WERI-Rb-1 (cell line): ENCODE data around the gene TSPAN18.

Experiments used
- DNase-seq: peaks from one replicate; pipeline ENCODE4 v3.0.0-alpha.2; 2020
- H3K27ac ChIP-seq: fragments of 250-450 bp; sonication (Bioruptor Pico); 2 replicates; pipeline ENCODE4 v1.5.1; 2020; ENCODE audit warnings: mild to moderate bottlenecking, moderate library complexity
- H3K27me3 ChIP-seq: fragments of 250-450 bp; sonication (Bioruptor Pico); 2 replicates; pipeline ENCODE4 v1.5.1; 2021; ENCODE audit warnings: mild to moderate bottlenecking, low read depth, moderate library complexity; ENCODE audit not compliant: insufficient read depth, severe bottlenecking
- H3K36me3 ChIP-seq: fragments of 250-450 bp; sonication (Bioruptor Pico); 2 replicates; pipeline ENCODE4 v1.5.1; 2020; ENCODE audit warnings: mild to moderate bottlenecking, moderate library complexity
- H3K4me3 ChIP-seq: 2 replicates; pipeline ENCODE4 v1.5.1; 2011; ENCODE audit warnings: low read depth, mild to moderate bottlenecking, control low read depth, low read length
- H3K9me3 ChIP-seq: fragments of 250-450 bp; sonication (Bioruptor Pico); 2 replicates; pipeline ENCODE4 v1.5.1; 2021; ENCODE audit warnings: mild to moderate bottlenecking, moderate library complexity; ENCODE audit not compliant: severe bottlenecking
- TF ChIP-seq, protein P1 (sequence below): IDR thresholded peaks from 2 replicates; pipeline ENCODE4 v1.5.1; 2011; ENCODE audit warnings: low read depth, mild to moderate bottlenecking, control low read depth, inconsistent platforms, low read length

The TSPAN18 gene

DNA sequence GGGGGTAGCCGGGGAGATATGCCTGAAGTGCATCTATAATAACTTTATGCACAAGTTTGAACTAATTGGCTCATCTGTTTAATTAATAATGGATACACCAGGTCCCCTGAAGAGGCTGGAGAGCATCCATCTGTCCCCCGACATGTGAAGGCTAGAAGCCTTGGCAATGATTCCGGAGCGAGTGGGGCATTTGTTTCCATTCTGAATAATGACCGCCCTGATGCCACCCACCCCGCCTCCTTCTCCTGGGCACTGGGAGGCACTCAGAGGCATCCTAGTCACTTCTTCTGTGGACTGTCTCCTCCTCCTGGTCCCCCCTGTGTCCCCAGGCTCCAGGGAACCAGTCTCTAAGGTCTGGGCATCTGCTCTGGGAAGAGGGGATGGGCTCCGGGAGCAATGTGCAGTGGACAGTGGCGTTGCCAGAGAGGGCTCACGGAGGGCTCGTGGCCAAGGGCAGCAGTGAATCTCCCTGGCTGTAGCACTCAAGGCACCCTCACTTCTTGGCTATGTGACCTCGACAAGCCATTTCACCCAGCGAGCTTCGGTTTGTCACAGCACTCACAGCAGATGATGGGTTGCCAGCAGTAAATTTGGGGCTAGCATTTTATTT is 64.7 kb downstream of the TSPAN18 start:
- Histone ChIP-seq H3K27ac (no peak overlapping the region), H3K36me3 (no peaks in the 10 kb centered on the region), H3K4me3 (no peak overlapping the region), H3K27me3 (no peaks in the 10 kb centered on the region), H3K9me3 (no peaks in the 10 kb centered on the region)
- no peak for DNase-seq
- TF ChIP-seq, protein P1, sequence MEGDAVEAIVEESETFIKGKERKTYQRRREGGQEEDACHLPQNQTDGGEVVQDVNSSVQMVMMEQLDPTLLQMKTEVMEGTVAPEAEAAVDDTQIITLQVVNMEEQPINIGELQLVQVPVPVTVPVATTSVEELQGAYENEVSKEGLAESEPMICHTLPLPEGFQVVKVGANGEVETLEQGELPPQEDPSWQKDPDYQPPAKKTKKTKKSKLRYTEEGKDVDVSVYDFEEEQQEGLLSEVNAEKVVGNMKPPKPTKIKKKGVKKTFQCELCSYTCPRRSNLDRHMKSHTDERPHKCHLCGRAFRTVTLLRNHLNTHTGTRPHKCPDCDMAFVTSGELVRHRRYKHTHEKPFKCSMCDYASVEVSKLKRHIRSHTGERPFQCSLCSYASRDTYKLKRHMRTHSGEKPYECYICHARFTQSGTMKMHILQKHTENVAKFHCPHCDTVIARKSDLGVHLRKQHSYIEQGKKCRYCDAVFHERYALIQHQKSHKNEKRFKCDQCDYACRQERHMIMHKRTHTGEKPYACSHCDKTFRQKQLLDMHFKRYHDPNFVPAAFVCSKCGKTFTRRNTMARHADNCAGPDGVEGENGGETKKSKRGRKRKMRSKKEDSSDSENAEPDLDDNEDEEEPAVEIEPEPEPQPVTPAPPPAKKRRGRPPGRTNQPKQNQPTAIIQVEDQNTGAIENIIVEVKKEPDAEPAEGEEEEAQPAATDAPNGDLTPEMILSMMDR: no peak

DNA sequence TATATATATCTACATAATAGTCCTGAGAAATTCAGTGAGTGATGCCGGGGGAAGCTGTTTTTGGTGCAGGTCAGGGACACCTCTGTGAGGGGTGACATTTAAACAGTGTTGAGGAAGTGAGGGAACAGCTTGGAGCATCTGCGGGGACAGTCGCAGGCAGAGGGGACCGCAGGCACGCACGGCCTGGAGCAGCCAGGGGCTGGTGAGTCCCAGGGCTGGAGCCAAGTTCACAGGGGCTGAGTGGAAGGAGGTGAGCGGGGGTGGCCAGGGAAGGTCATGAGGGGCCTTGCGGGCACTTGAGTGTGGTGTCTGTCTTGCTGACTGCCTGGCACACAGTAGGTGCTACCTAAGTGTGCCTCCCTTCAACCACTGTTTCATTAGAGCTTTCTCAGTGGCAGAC is 65.4 kb downstream of the TSPAN18 start:
- no peaks in the 10 kb centered on the region for H3K27me3 ChIP-seq
- no peak overlapping the region for H3K4me3 ChIP-seq
- H3K27ac ChIP-seq: no peak overlapping the region
- no peak for DNase-seq
- TF ChIP-seq, protein P1: no peak
- H3K9me3 ChIP-seq: no peaks in the 10 kb centered on the region
- no peaks in the 10 kb centered on the region for H3K36me3 ChIP-seq

DNA sequence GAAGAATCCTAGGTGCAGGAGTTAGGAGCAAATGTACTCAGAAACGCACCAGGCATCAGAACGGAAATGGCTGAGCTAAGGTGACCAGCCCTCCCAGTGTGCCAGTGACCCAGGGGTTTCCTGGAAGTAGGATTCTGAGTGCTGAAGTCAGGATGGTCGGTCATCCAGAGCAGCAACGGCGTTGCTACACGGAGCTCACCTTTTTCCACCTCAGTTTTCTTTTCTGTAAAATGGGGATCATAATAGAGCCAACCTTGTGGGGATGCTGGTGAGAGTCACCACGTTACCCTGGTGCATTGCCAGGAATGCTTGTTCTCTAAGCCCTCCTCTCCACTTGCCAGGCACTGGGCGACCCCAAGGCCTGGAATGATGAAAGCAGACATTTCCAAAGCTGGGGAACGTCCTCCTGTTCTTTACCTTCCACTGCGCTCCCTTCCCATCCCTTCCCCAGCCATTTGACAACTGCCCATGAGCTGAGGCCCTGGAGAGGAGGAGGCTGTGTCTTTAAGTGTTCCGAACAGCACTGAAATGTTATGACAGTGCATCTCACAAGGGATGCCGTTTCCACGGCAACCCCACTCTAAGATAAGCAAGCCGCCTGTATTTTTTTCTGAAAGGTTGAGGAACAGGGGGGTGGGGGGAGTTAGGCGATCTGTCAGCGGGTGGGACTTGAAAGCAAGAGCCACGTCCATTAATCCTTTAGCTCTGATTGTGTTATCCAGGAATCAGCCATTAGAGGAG is 66.8 kb downstream of the TSPAN18 start:
- TF ChIP-seq, protein P1: no peak
- Histone ChIP-seq H3K27ac (no peak overlapping the region), H3K36me3 (no peaks in the 10 kb centered on the region), H3K27me3 (no peaks in the 10 kb centered on the region), H3K4me3 (no peak overlapping the region), H3K9me3 (no peaks in the 10 kb centered on the region)
- no peak for DNase-seq

DNA sequence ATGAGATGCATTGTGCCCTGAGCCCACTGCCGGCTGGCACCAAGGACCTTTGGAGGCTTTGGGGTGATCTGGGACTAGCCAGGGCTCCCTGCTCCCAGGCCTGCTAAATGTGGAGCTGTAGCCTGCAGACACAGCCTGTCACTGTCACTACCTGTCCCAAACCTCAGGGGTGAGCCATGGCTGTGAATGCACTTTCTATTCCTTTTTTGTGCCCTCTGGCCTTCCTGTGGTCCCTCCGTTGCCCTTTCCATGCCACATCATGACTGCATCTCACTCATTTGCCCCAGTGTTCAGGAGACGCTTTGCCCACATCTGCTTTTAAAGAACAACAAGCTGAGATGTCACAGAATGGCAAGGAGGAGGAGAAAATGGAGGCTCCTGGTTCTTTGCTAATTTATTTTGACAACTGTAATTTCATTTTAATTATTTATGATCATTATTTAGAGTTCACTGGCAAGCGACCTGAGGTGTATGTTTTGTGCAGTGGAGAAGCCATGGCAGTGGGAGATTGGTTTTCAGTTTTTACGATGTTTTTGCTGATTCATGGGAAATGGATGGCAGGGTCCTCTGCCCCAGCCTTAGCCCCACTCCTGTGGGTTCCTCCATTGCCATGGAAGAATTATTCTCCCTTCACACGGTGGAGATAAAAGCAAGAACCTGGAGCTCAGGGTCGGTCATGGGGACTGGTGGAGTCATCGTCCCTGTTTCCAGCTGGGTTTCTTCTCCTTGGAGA is 69.2 kb downstream of the TSPAN18 start:
- Histone ChIP-seq H3K27me3 (no peaks in the 10 kb centered on the region), H3K4me3 (no peak overlapping the region), H3K27ac (no peak overlapping the region), H3K9me3 (no peaks in the 10 kb centered on the region), H3K36me3 (no peaks in the 10 kb centered on the region)
- DNase-seq: no peak
- TF ChIP-seq, protein P1: no peak

DNA sequence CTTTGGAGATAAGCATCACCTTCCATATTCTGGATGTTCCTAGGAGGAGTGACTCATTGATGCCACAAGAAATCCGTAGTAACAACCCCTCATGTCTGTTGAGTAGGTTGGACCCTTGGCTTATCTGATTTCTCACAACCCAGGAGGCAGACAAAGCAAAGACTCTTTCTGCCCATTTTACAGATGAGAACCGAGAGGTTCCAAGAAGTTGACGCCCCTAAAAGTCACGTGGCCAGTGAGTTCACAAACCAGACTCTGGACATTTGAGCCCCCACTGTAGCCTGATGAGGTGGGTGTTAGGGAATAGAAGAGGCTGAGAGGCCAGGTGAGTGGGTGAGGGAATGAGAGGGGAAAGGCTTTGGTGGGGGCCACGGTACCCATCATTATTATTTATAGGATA is 70.3 kb downstream of the TSPAN18 start:
- DNase-seq: no peak
- no peaks in the 10 kb centered on the region for H3K36me3 ChIP-seq
- TF ChIP-seq, protein P1: no peak
- H3K4me3 ChIP-seq: no peak overlapping the region
- no peak overlapping the region for H3K27ac ChIP-seq
- H3K27me3 ChIP-seq: no peaks in the 10 kb centered on the region
- H3K9me3 ChIP-seq: no peaks in the 10 kb centered on the region
